Activated CD4-positive, alpha-beta T cell treated with anti-CD3 and anti-CD28 coated beads for 48 hours (primary cell): ENCODE results near the gene UBE3B.
A peak's percentile ranks its signal among the peaks of the same experiment; 100 is the strongest.

Experiments used
- DNase-seq: peaks from one replicate; pipeline ENCODE4 v3.0.0-alpha.2; 2020

Gene UBE3B

DNA sequence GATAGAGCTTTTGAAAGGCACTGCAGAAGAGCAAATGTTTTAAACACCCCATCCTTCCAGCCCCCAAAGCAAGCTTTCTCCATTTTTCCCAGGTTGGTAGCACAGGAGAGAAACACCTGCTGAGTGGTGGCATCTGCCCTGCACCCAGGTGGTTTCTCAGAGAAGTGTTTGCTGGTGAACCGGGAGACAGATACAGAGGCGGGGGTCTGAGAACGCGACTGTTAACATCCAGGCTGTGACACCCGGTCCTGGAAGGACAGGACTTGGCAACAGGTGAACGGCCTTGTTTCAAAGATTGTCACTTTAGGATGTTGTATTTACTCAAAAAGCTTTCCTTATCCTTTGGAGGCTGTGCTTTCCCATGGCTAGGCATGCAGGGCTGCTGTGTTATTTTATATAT lies 77.3 kb downstream of the UBE3B start:
- DNase-seq: no peak

DNA sequence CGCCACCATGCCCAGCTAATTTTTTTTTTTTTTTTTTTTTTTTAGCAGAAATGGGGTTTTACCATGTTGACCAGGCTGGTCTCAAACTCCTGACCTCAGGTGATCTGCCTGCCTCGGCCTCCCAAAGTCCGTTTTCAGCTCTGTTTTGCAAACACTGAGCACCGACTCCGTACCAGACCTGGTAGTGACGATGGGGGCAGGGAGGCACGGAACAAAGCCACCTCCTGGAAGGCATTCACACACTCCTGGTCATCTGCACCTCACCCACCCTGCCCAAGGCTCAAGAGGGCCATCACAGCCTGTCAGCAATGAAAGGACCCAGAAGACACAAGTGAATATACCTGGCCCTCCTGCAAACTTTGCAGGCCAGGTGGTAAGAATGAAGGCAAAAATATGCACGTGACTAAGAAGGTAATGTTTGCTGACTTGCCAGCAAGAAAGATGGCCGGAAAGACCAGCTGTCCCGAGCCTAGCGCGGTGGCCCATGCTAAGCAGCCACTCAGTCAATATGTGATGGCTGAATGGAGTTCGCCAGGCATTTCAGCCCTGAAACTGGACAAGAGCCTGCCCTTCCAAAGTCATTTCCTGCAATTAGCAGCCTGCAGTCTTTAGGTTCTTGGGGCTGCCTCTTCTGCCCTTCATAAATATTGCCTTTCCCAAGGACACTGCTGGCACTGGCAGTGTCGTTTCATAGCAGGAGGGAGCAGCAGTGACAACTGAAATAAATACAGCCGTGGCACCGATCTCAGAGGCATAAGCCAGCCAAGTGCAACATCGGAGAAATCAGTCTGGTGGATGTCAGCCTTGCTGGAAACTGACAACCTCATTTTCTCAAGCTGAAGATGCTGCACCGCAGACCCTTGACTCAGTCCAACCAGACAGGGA lies 78.2 kb downstream of the UBE3B start:
- DNase-seq: no peak

DNA sequence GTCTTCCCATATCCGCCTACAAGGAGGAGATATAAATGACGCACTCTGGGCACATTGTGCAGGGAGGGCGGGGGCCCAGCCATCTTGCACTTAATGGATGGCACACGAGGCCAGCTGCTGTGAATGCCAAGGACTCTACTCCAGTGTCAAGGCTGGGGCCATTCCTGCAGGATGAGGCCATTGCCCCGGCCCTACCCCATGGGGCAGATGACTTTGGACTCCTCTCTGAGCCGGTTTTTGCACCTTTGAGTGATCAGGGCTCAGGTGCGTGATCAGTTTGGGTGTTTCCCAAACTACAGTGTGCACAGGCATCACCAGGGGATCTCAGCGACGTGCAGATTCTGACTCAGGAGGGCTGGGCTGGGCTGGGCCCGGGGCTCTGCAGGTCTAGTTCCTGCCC lies 79.8 kb downstream of the UBE3B start:
- no peak for DNase-seq

DNA sequence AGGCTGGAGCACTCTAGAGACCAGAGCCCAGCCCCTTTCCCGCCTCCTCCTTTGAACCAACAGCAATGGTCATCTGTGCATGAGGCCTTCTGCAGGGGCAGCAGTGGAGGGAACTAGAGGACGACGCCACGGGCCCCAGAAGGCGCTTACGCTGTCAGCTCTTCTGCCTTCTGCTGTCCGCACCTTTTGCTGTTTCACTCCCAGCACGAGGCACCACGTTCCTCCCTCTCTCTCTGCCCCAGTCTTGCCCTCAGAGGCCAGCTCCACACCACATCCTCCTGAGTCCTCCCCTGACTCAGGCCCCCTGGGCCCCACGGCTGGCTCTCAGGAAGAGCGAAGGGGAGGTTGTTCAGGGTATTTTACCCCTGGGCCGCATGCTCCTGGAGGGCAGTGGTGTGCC lies 80.4 kb downstream of the UBE3B start:
- DNase-seq: no peak

DNA sequence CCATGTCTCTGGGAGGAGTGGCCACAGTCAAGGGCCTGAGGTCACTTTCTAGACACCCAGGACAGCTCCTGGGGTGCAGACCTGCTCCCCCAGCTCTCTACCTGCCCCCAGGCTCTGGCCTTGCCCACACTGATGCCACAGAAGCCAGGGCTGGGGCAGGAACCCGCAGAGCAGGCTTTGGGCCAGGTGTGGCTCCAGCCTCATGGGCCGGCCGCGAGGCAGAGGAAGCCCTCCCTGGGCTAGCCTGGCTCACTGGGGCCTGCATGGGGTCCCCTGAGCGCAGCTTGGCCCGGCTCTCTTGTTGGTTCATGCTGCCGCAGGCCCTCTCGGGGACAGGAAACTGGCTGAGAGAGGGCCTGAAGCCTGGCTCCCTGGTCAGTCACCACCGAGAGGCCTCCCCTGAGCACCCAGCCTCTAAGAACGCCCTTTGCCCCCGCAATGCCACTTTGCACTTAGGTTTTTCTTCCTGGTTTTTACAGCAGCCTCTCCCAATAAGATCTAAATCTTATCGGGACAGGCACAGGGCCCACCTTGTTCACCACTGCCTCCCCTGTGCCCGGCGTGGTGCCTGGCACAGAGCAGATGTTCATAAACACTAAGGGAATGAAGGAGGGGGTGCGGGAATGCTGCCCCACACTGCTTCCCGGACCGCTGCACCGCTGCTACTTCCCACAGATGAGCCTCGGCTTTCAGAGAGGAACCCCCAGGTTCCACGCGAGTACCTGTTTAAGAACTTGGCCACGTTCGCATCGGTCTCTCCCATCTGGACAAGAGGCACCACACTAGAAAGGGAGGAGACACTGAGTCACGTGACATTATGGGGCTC lies 81.2 kb downstream of the UBE3B start:
- DNase-seq: no peak

DNA sequence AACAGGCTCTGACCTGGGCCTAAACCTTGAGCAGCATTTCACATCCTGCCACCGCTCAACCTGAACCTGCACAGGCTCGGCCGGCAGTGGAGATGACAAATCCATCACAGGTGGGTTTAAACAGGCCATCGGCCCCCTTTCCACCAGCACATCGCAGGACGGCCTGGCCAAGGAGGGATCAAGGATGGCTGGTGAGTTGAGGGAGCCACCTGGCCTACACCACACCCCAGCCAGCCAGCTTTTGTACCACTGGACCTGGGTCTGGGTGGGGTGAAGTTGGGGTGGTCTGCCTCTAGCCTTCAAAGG lies 81.7 kb downstream of the UBE3B start:
- DNase-seq: no peak

DNA sequence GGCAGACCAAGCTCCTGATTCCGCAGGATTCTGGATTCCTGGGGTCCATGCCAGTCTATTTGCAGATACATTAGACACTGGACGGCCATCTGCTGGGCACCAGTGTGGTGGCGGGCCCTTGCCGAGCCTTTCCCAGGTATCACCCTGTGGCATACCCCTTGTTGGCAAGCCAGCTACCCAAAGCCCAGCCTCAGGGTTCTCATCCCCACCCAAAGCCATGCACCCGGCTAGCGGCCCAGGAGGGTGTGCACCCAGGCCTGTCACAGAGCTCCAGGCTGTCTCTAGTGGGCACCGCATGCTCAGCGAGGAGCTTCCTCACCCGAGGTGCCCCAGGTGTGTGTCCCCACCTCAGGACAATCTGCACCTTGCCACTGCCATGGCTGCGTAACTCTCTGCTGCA lies 82.2 kb downstream of the UBE3B start:
- no peak for DNase-seq

DNA sequence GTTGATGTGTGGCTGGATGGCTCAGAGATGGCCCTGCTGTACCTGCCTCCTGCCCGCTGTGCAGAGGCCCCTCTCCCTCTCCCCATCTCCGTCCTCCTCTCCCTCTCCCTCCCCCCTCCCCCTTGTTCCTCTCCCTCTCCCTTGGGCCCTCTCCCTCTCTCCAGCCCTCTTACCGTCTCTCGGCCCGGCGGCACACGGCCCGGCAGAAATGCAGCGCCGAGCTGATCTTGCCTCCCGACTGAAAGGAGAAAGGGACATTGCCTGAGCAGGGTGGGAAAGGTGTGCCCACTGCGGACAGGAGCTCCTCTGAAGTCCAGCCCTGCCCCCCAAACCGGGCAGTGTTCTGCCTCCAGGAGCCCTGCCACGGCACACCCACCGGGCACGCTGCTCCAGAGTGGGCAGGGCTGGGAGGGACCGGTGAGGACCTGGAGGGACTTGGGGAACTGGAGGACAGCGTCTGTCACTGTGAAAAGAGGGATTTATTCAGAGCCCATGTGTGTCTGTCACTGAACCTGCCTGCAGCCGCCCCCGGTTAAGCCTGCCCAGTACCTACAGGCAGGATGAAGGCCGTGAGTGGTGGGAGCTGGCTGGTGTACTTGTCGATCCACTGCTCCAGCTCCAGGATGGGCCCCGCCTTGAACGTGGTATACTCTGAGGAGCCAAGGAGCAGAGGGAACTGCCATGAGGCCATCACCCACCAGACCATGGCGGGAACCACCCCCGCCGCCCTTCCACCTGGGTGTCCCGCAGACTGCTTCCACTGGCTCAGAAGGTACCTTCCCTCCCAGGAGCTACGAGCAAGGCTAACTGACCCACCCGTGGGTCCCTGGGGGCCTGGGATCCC lies 83.7 kb downstream of the UBE3B start:
- no peak for DNase-seq

DNA sequence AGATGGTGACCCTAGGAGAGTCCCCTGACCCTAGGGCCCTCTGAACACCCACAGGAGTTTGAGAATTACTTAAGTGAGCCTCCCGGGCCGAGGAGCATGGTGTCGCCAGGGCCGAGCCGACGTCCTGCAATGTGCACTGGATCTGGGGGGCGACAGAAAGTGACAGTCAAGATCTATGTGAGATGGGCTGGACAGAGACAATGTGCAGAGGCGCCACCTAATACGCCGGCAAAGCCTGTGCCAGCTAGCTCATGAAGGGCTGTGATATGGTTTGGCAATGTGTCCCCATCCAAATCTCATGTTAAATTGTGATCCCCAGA lies 84.2 kb downstream of the UBE3B start:
- no peak for DNase-seq

DNA sequence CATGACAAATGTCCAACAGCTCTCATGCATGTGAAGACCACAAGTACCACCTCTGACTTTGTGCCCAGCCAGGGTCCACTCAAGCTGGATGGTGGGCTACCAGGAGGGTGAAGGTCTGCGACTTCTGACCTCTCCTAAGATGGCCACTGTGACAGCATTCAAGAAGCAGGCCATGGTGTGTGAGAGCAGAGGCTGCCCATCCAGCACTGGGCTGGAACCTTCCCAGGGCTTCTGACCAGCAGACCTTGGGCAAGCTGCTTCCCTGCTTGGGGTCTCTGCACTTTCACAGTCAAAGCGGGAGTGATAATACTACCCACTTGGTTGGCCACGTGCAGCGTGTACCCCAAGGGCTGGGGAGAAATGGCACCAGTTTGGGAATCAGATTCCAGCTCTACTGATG lies 85.4 kb downstream of the UBE3B start:
- no peak for DNase-seq

DNA sequence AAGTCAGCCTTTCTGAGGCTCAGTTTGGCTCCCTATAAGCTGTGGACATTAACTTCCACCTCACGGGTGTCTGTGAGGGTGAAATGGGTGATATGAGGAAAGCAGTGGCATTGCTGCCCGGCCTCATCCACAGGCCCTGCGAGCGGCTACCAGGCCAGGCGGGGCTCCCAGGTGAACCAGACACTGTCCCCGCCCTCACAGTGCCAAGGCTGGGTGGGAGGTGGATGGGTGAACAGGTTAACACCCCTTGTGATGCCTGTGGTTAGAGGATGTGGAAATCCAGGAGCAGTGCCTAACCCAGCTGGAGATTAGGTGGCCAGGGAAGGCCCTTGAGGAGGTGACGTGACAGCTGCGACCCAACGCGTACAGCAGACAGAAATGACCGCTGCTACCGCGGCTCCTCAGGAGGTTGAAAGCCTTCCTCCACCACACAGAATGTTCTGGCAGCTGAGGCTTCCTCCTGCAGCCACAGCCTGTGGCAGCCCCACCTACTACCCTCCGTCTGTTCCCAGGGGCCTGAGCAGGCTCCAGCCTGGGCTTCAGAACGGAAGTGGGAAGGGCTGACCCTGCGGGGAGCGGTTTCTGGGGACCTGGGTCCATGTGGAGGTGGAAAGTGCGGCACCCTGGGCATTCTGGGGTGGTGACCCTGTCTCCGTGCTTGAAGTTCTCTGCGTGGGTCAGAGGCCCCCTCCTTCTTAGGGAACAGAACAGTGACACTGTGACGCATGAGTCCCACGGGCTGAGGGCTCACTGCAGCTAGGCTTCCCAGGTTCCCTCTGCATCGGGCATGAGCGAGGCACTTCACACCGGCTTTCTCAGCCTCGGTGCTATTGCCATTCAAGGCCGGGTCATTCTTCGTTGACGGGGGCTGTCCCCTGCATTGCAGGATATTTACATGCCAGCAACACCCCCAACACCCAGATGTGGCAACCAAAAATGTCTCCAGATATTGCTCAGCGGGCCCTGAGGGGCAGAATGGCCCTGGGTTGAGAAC lies 86.2 kb downstream of the UBE3B start:
- no peak for DNase-seq

DNA sequence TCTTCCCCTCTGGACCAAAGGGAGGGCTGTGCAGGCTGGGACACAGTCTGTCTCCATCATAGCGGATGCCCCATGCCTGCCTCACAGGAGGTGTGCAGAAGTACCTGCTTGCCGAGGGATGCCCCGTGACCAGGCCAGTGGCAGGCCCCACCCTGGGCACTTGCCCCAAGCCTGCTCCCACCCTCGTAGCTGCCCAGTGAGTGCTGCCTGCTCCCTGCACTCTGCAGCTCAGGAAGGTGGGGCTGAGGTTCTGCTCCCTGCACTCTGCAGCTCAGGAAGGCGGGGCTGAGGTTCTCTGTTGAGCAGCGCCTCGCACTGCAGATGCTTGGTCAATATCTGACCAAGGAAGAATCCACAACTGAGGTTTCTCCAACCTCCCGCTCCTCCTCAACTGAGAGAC lies 89.0 kb downstream of the UBE3B start:
- DNase-seq: no peak

DNA sequence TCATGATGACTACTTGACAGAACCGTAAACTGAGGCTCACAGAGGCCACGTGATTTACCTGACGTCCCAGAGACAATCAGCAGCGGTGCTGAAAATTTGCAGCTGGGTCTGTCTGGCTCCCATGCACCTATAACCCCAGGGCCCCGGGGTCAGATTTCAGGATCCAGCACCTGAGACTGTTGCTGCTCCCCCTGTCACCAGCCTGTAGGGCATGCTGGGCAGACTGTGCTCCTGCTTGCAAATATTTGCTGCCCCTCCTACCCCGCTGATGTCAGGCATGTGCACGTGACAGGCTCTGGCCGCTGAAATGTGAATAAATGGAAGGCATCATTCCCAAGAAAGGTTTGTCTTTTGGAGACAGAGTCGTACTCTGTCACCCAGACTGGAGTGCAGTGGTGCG lies 89.9 kb downstream of the UBE3B start:
- DNase-seq: no peak

DNA sequence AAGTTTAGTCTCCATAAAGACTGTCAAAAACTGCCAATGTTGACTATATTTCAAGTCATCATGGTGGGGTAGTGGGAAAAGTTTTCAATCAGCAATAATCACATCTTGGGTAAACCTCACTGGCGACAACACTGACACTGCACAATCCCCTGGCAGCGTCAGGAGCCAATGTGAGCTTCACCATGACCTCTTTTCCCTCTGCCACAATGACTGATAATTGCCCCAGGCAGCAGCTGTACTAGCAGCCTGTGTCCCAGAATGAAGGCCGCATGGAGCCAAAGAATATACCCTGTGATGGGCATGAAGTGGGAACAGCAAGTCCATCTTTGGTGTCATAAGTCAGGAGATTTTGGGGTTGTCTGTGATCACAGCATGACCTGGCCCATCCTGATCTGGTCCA lies 90.5 kb downstream of the UBE3B start:
- no peak for DNase-seq

DNA sequence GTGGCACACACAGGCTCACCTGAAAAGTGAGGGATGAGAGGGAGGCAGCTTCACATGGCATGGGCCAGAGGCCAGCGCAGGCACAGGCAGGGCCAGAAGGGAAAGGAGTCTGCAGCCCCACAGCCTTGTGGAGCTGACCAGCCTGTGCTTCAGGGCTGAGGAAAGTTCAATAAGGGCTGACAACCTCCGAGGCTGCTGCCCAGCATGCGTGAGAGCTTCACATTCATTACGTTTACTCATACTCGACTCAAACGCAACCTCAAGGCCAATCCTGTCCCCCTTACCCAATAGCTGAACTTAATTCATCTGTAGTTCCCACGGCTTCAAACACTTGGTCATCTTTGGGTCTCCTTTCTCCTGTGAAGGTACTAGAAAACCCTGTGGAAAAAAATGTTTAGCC lies 91.1 kb downstream of the UBE3B start:
- DNase-seq: no peak

DNA sequence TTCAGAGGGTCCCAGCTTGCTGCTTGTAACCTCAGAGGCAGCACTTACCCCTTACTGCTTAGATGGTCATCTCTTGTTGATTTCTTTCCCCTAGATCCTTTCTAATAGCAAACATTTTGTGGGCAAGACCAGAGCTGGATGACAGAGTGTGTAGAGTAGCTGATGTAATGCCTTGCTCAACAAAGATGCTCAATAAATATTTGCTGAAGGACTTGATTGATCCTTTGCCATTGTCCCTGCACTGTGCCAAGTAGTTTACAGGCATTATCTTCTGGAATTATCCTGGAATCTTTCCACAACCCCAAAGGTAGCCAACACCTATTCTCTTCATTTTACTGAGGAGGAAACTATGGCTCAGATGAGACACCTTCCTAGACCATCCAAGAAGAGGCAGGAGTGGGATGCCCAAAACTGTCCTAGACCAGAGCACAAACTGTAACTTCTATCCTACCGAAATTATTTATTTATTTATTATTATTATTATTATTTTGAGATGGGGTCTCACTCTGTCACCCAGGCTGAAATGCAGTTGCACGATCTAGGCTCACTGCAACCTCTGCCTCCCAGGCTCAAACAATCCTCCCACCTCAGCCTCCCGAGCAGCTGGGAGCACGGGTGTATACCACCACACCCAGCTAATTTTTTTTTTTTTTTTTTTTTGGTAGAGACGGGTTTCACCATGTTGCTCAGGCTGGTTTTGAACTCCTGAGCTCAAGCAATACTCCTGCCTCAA lies 94.5 kb downstream of the UBE3B start:
- DNase-seq: no peak

DNA sequence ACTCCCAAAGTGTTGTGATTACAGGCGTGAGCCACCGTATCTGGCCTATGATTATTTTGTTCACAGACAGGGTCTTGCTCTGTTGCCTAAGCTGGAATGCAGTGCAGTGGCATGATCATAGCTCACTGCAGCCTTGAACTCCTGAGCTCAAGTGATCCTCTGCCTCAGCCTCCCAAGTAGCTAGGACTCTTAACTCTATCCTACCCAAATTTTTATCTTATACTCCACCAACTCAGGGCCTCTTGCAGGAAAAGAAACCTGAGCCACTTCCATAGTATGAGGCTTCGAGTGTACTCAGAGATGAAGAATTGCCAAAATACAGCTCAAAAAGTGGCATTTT lies 95.0 kb downstream of the UBE3B start:
- no peak for DNase-seq

DNA sequence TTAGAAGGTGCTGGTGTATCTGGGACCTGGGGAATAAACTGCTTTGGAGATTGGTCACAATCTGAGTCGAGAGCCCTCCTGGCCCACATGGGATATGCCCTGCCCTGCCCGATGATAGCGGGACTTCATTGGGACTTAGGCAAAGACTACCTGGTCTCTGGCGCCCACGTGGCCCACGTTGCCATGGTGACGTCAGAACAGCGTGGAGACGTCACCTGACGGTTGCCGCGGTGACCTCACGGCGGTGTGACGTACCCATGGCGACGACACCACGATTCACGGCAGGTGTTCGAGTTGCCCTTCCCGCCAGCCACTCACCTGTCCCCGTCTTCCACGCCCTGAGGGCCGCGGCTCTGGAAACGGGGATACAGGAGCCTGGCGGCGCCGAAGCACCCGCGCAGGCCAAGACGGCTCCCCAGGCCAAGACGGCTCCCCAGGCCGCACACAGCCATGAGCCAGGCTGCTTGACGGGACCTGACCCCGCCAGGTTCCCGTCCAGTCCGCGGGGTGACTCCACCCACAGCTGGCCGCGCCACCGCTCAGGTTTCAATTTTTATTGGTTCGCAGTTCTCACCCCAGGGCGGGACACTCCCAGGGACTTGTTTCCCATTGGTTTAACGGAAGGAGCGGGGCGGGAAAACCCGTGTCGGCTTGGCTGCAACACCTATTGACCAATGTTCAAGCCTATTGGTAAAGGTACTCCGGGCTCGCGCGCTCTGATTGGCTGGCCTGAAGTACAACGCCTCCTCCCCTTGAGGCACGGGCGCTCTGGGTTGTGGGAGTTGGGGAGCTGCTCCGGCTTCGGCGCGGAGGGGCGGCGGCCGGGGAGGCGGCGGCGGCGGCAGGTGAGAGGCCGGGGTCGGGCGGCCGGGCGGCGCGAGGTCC lies 95.8 kb downstream of the UBE3B start, which contains the start of the genes MMAB and MVK:
MMAB (minus strand) TSS at position 476 of the 885 bp plus-strand sequence; CDS start at position 452, 24 bp downstream.
MVK (plus strand) TSS at position 766 of the 885 bp plus-strand sequence. CDS start 1,029 bp downstream, outside the sequence.
- DNase-seq: peak; percentile 99

DNA sequence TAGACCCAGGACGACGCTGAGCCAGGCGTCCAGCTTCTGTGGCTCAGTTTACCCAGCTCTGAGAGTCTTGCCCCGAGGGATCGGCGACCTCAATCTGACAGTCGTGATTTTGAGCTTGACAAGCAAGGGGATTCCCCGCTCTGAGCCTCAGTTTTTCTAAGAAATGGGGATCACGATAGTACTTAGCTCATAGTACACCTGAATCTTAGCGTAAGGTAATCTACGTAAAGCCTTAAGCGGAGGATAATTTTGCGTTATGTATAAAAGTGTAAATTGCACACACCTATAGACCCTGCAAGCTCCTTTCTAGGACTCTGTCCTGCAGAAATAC lies 96.4 kb downstream of the UBE3B start:
- DNase-seq: no peak

DNA sequence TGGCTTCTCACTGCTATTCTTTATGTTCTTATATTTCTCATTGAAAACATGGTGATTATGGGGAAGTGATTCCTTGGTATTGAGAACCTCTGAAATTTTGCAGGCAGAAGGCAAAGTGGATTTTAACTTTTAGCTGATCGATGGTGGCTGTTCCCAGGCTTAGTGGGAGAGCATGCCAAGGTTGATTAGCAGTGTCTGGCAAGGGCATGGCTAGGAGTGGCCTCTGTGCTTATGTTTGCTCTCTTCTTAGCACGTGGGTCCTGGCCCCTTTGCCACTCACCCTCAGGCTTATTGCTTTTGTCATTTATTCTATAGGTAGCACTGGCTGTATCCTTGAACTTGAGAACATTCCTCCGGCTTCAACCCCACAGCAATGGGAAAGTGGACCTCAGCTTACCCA lies 98.2 kb downstream of the UBE3B start:
- DNase-seq: no peak

DNA sequence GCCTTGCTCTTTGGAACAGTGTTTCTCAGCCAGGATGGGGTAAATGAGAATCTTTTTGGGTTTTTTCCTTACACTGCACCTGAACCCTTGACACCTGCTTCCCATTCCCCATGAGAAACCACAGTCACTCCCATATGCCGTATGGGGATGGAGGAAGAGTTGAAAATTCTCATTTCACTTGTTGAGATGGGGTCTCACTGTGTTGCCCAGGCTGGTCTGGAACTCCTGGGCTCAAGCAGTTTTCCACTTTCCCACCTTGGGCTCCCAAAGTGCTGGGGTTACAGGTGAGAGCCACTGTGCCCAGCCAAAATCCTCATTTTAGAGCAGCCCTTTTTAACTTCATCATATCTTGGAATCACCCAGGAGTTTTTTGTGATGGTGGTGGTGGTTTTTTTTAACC lies 99.9 kb downstream of the UBE3B start:
- no peak for DNase-seq
